GM19043 (cell line): ENCODE measurements around the gene MIS18BP1.
"Not testable (repeated sequence)": the region's sequence is repeated elsewhere in the genome, so short reads cannot be mapped to it uniquely, and the experiment has no call there.

Source experiments
- ATAC-seq: cut with Tn5 transposase; IDR thresholded peaks from one replicate; pipeline ENCODE4 v1.9.1; 2021; ENCODE audit warnings: low read depth; ENCODE audit not compliant: unreplicated experiment

Gene MIS18BP1

GRCh38 chr14:45247427-45247826 lies 5.6 kb downstream of the MIS18BP1 start:
- no peak for ATAC-seq

GRCh38 chr14:45246691-45247090 lies 6.3 kb downstream of the MIS18BP1 start:
- ATAC-seq: no peak

GRCh38 chr14:45246151-45246550 lies 6.9 kb downstream of the MIS18BP1 start:
- ATAC-seq: no peak

- ATAC-seq: no peak
These were observed 10.3 kb downstream of the MIS18BP1 start for GRCh38 chr14:45242706-45243105.

- no peak for ATAC-seq
These were observed 14.0 kb downstream of the MIS18BP1 start for GRCh38 chr14:45238988-45239387.

- ATAC-seq: no peak
These were observed 25.4 kb downstream of the MIS18BP1 start for GRCh38 chr14:45227566-45227965.

- ATAC-seq: no peak
These were observed 30.3 kb downstream of the MIS18BP1 start for GRCh38 chr14:45222485-45223262.

GRCh38 chr14:45214341-45214740 lies 38.7 kb downstream of the MIS18BP1 start:
- ATAC-seq: not testable (repeated sequence)

GRCh38 chr14:45213716-45214115 lies 39.3 kb downstream of the MIS18BP1 start:
- not testable (repeated sequence) for ATAC-seq

- ATAC-seq: no peak
These were observed 40.8 kb downstream of the MIS18BP1 start for GRCh38 chr14:45212231-45212630.

- no peak for ATAC-seq
These were observed 41.7 kb downstream of the MIS18BP1 start for GRCh38 chr14:45211295-45211694.

- ATAC-seq: no peak
These were observed 42.8 kb downstream of the MIS18BP1 start for GRCh38 chr14:45210159-45210558.

GRCh38 chr14:45204241-45204640 lies 48.8 kb downstream of the MIS18BP1 start:
- ATAC-seq: no peak

- ATAC-seq: peak; percentile 63
These were observed 51.1 kb downstream of the MIS18BP1 start for GRCh38 chr14:45201905-45202304.

GRCh38 chr14:45199230-45199629 lies 53.8 kb downstream of the MIS18BP1 start:
- no peak for ATAC-seq

- ATAC-seq: no peak
These were observed 54.5 kb downstream of the MIS18BP1 start for GRCh38 chr14:45198551-45198950.

- ATAC-seq: no peak
These were observed 58.0 kb downstream of the MIS18BP1 start for GRCh38 chr14:45194964-45195363.

- ATAC-seq: no peak
These were observed 67.7 kb downstream of the MIS18BP1 start for GRCh38 chr14:45185100-45185814.

GRCh38 chr14:45181806-45182205 lies 71.2 kb downstream of the MIS18BP1 start:
- ATAC-seq: no peak

- no peak for ATAC-seq
These were observed 71.7 kb downstream of the MIS18BP1 start for GRCh38 chr14:45181329-45181728.

GRCh38 chr14:45177076-45177475 lies 75.9 kb downstream of the MIS18BP1 start:
- ATAC-seq: no peak

GRCh38 chr14:45169906-45170305 lies 83.1 kb downstream of the MIS18BP1 start:
- ATAC-seq: no peak
